Caco-2 (cell line): ENCODE results near the gene SCGB1C2. TPM values are rescaled to one million over a fixed set of nuclear protein-coding genes. Genes with fewer than 3 reads are reported as not detected.
A peak's percentile ranks its signal among the peaks of the same experiment; 100 is the strongest.

Experiments used
- BruUV-seq: library from RNA; stranded (reverse); fragments of 400-500 nt; replicated peaks from 2 replicates; lab custom pipeline; 2021; lab: Mats Ljungman, UMichigan
- CTCF ChIA-PET: fragments of 300-600 bp; sonication (Branson Sonifier 250); formaldehyde crosslinking; loops from one replicate; lab custom pipeline; 2022; ENCODE audit warnings: antibody characterized with exemption; lab: Charles Lee
- POLR2A ChIA-PET: fragments of 300-600 bp; sonication (Branson Sonifier 250); formaldehyde crosslinking; loops from one replicate; lab custom pipeline; 2022; ENCODE audit warnings: antibody characterized with exemption; lab: Charles Lee
- DNase-seq, 2 experiments: peaks; one replicate each; pipeline versions ENCODE4 v3.0.0 to v3.0.0-alpha.2; 2020 to 2022
- H3K27me3 ChIP-seq: replicated peaks from 2 replicates; pipeline ENCODE4 v1.6.0; 2011; ENCODE audit warnings: low read length; ENCODE audit not compliant: control insufficient read depth, insufficient read depth
- H3K36me3 ChIP-seq: 2 replicates; pipeline ENCODE4 v1.5.1; 2011; ENCODE audit warnings: low read length; ENCODE audit not compliant: control insufficient read depth, insufficient read depth
- H3K4me1 ChIP-seq: fragments of 250-450 bp; sonication (Bioruptor Pico); 2 replicates; pipeline ENCODE4 v1.5.1; 2020; ENCODE audit warnings: mild to moderate bottlenecking
- H3K4me3 ChIP-seq: 2 replicates; pipeline ENCODE4 v1.5.1; 2011; ENCODE audit warnings: low read depth, mild to moderate bottlenecking, control low read depth, low read length
- H3K9me3 ChIP-seq: fragments of 250-450 bp; sonication (Bioruptor Pico); 2 replicates; pipeline ENCODE4 v1.5.1; 2020; ENCODE audit warnings: mild to moderate bottlenecking, moderate library complexity
- H3K27ac Mint-ChIP-seq: one replicate; pipeline ENCODE4 v1.8.0; 2022; ENCODE audit warnings: mixed read lengths; ENCODE audit not compliant: unreplicated experiment
- H3K27me3 Mint-ChIP-seq: one replicate; pipeline ENCODE4 v1.8.0; 2022; ENCODE audit warnings: mixed read lengths; ENCODE audit not compliant: insufficient read depth, unreplicated experiment
- H3K36me3 Mint-ChIP-seq: one replicate; pipeline ENCODE4 v1.8.0; 2022; ENCODE audit warnings: mild to moderate bottlenecking, mixed read lengths; ENCODE audit not compliant: insufficient read depth, unreplicated experiment
- H3K4me1 Mint-ChIP-seq: one replicate; pipeline ENCODE4 v1.8.0; 2022; ENCODE audit warnings: low read depth, mixed read lengths; ENCODE audit not compliant: unreplicated experiment
- H3K4me3 Mint-ChIP-seq: one replicate; pipeline ENCODE4 v1.8.0; 2022; ENCODE audit warnings: mild to moderate bottlenecking, moderate library complexity, mixed read lengths; ENCODE audit not compliant: unreplicated experiment
- H3K9me3 Mint-ChIP-seq: one replicate; pipeline ENCODE4 v1.8.0; 2022; ENCODE audit warnings: mixed read lengths; ENCODE audit not compliant: unreplicated experiment
- intact Hi-C: fragments of 100-400 bp; cut with micrococcal nuclease; formaldehyde crosslinking; loops from one replicate; pipeline ENCODE4 v1.10.0; 2022; ENCODE audit not compliant: unreplicated experiment
- total RNA-seq: library from RNA; stranded (reverse); gene quantifications from 2 replicates; pipeline ENCODE4 v1.2.3, GENCODE V29; 2022
- TF ChIP-seq, protein P1 (sequence below), 2 experiments: fragments of 200-600 bp in 1 of 2; IDR thresholded peaks; 1 replicate in 1 of 2; 2 replicates in 1 of 2; pipeline versions ENCODE4 v1.5.1 to v1.8.0; 2011 to 2022; ENCODE audit warnings: antibody characterized with exemption in 1 of 2, control low read depth in 1 of 2, inconsistent platforms in 1 of 2, low read depth in 1 of 2, low read length in 1 of 2, mild to moderate bottlenecking in 1 of 2, moderate library complexity in 1 of 2; ENCODE audit not compliant: insufficient read depth in 1 of 2, severe bottlenecking in 1 of 2, unreplicated experiment in 1 of 2

The SCGB1C2 gene
- total RNA-seq, 1 experiment from 2014 or later, result not detected

DNA sequence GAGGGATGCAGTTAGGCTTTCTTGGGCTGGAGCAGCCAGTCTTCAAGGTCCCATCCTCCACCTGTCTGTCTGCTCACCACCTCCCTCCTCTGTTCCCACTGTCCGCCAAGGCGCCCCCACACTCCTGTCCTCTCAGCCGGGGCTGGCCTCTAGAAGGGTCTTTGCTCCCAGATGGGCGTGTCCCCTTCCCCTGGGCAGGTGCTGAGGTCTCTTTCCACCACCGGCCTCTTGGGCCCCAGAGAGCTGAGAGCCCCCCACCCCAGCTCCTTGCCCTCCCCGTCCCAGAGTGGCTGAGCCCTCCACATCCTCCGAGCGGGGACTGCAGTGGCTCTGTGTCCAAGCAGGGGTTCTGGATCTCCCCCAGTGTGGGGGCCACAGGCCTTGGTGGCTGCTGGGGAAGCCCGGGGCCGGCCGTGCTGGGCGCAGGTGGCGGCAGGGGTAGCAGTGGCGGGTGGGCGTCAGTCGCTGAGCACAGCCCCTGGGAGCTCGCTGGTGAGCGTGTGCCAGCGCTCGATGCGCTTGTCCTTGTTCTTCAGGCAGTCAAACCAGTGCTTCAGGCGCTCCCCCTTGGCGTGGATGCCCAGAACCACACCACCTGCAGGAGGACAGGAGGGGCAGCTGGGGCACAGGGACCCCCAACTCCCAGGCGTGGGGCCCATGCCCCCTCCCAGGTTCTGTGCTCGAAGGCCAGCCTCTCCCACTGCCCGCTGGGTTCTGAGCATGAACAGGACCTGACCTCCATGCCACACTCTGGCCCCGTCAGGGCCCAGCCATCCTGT is 9.8 kb downstream of the SCGB1C2 start:
- intact Hi-C loops, result no loop called here
- BruUV-seq, result no TSS peak
- TF ChIP-seq, protein P1, sequence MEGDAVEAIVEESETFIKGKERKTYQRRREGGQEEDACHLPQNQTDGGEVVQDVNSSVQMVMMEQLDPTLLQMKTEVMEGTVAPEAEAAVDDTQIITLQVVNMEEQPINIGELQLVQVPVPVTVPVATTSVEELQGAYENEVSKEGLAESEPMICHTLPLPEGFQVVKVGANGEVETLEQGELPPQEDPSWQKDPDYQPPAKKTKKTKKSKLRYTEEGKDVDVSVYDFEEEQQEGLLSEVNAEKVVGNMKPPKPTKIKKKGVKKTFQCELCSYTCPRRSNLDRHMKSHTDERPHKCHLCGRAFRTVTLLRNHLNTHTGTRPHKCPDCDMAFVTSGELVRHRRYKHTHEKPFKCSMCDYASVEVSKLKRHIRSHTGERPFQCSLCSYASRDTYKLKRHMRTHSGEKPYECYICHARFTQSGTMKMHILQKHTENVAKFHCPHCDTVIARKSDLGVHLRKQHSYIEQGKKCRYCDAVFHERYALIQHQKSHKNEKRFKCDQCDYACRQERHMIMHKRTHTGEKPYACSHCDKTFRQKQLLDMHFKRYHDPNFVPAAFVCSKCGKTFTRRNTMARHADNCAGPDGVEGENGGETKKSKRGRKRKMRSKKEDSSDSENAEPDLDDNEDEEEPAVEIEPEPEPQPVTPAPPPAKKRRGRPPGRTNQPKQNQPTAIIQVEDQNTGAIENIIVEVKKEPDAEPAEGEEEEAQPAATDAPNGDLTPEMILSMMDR (IDR thresholded peaks at IDR 0.05; ENCODE audit: insufficient read depth in 1 of 2, low read depth in 1 of 2, low read length in 1 of 2, severe bottlenecking in 1 of 2, unreplicated experiment in 1 of 2), result no peak
- Mint-ChIP-seq H3K27ac (no peak overlapping the region), H3K27me3 (peaks cover 9% of the 10 kb centered on the region), H3K4me3 (no peak overlapping the region), H3K4me1 (no peaks in the 10 kb centered on the region), H3K36me3 (no peaks in the 10 kb centered on the region), H3K9me3 (no peaks in the 10 kb centered on the region)
- ChIA-PET POLR2A (no interaction called here), CTCF (no interaction called here)
- Histone ChIP-seq H3K36me3 (no peaks in the 10 kb centered on the region), H3K4me3 (no peak overlapping the region), H3K4me1 (peaks cover 5% of the 10 kb centered on the region; the same call in 1 of the 2 replicates), H3K9me3 (no peaks in the 10 kb centered on the region), H3K27me3 (no peaks in the 10 kb centered on the region)
- DNase-seq, result peak; percentile 0 to 29

DNA sequence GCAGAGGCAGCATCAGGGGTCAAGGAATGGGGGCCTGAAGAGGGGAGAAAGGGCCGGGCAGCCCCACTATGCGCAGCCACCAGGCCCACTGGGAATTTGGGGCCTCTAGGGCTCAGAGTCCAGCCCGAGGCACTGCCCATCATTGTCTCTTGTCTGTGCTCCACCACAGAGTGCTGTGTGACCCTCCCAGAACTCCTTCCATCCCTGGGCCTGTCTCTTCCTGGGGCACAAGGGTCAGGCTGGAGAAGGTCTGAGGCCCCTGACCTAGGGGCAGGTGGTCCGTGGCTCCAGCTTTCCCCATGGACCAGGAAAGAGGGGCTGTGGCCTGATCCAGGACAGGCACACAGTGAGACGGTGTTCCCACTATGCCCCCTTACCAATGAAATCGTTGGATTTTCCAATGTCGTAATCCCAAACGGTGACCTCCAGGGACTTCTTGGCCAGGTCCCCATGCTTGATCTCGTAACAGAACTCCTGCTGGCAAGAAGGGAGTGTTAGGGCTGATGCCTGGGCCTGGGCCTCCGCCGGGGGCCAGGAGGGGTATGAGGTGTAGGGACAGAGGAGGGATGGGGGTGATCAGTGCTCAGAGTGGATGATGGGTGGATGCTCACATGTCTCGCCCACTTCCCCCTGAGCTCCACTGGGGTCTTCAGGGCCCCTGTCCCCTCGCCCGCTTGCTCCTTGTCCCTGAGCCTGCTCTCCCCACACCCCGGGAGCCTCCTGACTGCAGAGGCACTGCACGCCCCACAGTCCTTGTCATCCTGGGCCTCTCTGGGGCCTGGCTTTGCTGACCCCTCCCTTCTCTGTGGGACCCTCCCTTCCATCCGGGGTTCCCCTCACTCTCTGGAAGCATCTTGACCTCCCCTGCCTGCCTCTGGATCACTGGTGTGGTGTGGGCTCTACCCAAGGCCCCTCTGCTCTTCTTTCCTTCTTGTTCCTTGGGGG is 10.7 kb downstream of the SCGB1C2 start:
- intact Hi-C loops, result no loop called here
- TF ChIP-seq, protein P1 (IDR thresholded peaks at IDR 0.05; ENCODE audit: insufficient read depth in 1 of 2, low read depth in 1 of 2, low read length in 1 of 2, severe bottlenecking in 1 of 2, unreplicated experiment in 1 of 2), result no peak
- Histone ChIP-seq H3K9me3 (no peaks in the 10 kb centered on the region), H3K4me3 (no peak overlapping the region), H3K4me1 (peaks cover 5% of the 10 kb centered on the region; the same call in 1 of the 2 replicates), H3K27me3 (no peaks in the 10 kb centered on the region), H3K36me3 (no peaks in the 10 kb centered on the region)
- peaks cover 9% of the 10 kb centered on the region for H3K27me3 Mint-ChIP-seq
- POLR2A ChIA-PET, result no interaction called here
- BruUV-seq, result no TSS peak
- no peak overlapping the region for H3K27ac Mint-ChIP-seq
- CTCF ChIA-PET, result no interaction called here
- H3K4me1 Mint-ChIP-seq, result no peaks in the 10 kb centered on the region
- H3K36me3 Mint-ChIP-seq, result no peaks in the 10 kb centered on the region
- peak; percentile 1 to 25 for DNase-seq
- H3K4me3 Mint-ChIP-seq, result no peak overlapping the region
- H3K9me3 Mint-ChIP-seq, result no peaks in the 10 kb centered on the region

DNA sequence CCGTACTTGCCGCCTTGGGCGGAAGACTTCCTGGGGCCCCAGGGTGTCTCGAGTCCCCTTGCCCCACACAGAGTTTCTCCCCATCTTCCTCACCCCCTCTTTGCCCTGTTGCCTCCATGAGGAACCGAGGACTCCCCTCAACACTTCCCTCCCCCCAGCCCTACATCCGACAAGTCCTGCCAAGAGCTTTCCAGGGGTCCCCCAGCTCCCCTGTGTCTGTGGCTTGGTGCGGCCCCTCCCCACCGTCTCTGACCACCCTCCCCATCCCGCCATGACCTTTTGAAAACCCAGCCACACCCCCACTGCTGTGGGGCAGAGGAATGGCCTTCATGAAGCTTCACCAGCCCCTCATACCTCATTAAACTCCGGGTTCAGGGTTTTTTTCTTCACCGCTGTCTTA is 11.4 kb downstream of the SCGB1C2 start:
- TF ChIP-seq, protein P1 (IDR thresholded peaks at IDR 0.05; ENCODE audit: insufficient read depth in 1 of 2, low read depth in 1 of 2, low read length in 1 of 2, severe bottlenecking in 1 of 2, unreplicated experiment in 1 of 2), result no peak
- Histone ChIP-seq H3K9me3 (no peaks in the 10 kb centered on the region), H3K27me3 (no peaks in the 10 kb centered on the region), H3K4me3 (no peak overlapping the region), H3K36me3 (no peaks in the 10 kb centered on the region), H3K4me1 (0 out of 2 replicates have a peak, but pooled peaks cover under 1% of the 10 kb centered on the region)
- no TSS peak for BruUV-seq
- peaks cover 6% of the 10 kb centered on the region for H3K27me3 Mint-ChIP-seq
- CTCF ChIA-PET, result interaction anchor here (0.6 kb wide), 1 partner anchor 143 kb away, joined by 3 read pairs; no protein-coding TSS in a partner anchor
- intact Hi-C loops, result no loop called here
- H3K4me3 Mint-ChIP-seq, result no peak overlapping the region
- H3K36me3 Mint-ChIP-seq, result no peaks in the 10 kb centered on the region
- POLR2A ChIA-PET, result no interaction called here
- H3K4me1 Mint-ChIP-seq, result no peaks in the 10 kb centered on the region
- no peak overlapping the region for H3K27ac Mint-ChIP-seq
- peak in 1 of 2 experiments; percentile 0 for DNase-seq
- no peaks in the 10 kb centered on the region for H3K9me3 Mint-ChIP-seq
